ENCODE measurements around the gene TRAF3.
A peak's percentile ranks its signal among the peaks of the same experiment; 100 is the strongest.
"Not testable (repeated sequence)": the region's sequence is repeated elsewhere in the genome, so short reads cannot be mapped to it uniquely, and the experiment has no call there.

The TRAF3 gene

DNA sequence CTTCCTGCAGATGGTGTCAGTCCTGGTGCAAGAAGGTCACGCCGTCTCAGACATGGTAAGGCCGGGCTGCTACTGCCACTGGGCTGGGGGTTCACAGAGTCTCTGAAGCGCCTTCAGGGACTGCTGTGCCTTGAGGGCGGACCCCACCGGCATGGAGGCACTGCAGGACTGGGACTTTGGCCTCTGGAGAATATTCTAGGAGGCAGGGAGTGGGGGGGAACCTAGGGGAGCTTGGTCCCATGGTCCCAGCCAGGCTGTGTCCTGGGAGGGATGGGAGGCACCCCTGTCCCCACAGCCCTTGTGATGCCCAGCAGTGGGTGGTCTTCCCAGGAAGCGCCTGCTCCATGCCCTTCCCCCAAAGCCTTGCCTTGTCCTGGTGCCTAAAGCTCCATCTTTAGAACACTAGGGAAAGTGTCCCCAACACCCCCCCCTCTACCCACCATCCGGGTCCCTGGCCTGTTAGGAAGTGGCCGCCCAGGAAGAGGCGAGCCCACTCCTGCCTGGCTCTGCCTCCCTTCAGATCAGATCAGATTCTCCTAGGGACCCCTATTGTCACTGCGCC, 146.8 kb downstream of the TRAF3 start:
- DNase-seq (ENCODE audit: low spot score) = no peak

DNA sequence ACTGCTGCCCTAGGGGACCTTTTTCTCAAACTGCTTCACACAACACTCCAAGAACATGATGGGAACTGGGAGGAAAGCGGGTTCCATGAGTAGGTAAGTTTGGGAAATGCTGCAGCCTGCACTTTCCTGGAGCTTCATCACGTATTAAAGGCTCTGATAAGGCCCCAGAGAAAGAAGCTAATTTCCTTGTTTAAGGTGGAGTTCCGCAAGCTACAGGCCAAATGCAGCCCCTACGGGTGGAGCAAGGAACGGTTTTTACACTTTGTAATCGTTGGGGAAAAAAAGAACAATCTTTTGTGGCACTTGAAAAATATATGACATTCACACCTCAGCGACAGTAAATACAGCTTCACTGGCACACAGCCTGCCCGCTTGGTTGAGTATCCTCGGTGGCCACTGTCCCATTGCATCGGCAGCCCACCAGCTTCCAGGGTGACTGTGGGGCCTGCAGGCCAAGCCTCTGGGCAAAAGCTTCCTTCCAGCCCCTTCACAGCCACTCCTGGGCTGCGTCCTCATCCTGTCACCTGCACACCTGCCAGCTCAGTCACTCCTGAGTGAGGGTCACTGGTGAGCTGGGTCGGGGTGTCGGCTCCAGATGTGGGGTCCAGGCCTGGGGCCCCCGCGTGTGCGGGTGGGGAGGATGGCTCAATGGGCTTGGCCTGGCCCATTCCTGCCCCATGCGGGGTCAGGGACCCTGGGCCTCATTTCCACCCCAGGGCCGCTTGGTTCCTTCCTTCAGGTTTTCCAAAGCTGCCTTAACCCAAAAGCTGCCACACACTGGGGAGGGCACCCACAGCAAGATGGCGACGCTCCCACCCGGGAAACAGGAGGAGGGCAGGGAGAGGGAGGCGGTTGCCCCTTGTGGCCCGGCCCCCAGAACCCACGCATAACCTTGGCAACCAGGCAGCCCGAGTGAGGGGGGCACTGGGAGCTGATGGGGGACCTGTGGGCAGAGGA, 147.7 kb downstream of the TRAF3 start:
- DNase-seq (ENCODE audit: low spot score) = no peak

- no peak for DNase-seq (ENCODE audit: low spot score)
These were observed 148.4 kb downstream of the TRAF3 start for GRCh38 chr14:102925646-102926045.

DNA sequence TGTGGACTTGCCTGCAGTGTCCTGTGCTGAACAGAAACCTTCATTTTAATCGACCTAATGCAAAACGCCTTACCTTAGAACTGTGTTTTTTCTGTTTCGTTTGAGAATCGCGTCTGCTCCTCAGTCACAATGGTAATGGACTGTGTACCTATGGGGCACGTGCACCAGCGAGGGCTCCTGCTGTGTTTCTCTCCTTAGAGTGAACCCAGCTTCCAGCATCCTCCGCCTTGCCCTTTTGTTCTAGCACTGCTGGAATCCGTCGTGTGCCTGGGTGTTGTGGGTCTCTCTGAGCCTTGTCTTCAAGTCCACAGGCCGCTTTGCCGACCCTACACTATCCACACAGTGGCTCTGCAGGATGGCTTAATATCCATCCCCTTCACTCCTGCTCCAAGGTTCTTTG, 148.9 kb downstream of the TRAF3 start:
- DNase-seq (ENCODE audit: low spot score) = no peak

- DNase-seq (ENCODE audit: low spot score) = not testable (repeated sequence)
These were observed 149.6 kb downstream of the TRAF3 start for GRCh38 chr14:102926840-102927239.

GRCh38 chr14:102927346-102927877, 150.2 kb downstream of the TRAF3 start:
- no peak for DNase-seq (ENCODE audit: low spot score)

GRCh38 chr14:102927878-102928411, 150.7 kb downstream of the TRAF3 start:
- no peak for DNase-seq (ENCODE audit: low spot score)

- DNase-seq (ENCODE audit: low spot score) = peak; percentile 51
These were observed 151.4 kb downstream of the TRAF3 start for GRCh38 chr14:102928412-102929240.

GRCh38 chr14:102929241-102930137, 152.2 kb downstream of the TRAF3 start:
- DNase-seq (ENCODE audit: low spot score) = no peak

GRCh38 chr14:102930138-102930752, 153.0 kb downstream of the TRAF3 start:
- no peak for DNase-seq (ENCODE audit: low spot score)

DNA sequence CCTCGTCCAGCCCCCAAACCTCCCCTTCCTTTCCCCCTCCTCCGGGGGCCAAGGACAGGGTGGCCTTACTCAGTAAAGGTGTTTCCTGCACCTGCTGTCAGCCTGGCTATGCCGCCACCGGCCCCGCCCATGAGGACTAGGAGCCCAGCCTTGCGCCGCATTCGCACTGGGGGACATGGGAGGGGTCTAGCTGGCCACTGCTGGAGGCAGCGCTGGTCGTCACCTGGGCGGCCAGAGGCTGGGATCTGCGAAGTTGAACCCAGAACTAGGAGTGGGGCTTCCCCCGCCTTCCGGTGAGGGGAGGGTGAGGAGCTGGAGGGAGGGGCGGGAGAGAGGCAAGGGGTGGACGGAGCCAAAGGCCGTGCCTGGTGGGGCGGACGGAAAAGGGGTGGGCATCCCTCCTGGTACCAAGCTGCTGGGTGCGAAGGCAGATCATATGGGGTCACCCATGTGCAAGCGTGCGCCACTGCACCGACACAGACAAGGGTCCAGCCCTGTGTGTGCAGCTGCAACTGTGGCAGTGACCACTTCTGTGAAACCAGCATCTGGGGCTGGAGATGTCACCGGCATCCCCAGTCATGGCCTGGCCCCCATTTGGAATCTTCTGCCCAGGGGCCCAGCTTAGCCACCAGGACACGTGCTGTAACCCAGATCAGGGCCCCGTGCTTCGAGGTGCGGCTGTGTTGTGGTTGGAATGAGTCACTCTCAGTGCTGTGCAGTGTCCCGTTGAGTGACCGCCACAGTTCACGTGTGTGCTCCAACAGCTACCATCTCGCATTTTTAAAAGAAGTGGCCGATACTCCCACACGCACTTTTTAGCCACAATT, 153.7 kb downstream of the TRAF3 start:
- DNase-seq (ENCODE audit: low spot score) = no peak

- no peak for DNase-seq (ENCODE audit: low spot score)
These were observed 154.5 kb downstream of the TRAF3 start for GRCh38 chr14:102931580-102932285.

DNA sequence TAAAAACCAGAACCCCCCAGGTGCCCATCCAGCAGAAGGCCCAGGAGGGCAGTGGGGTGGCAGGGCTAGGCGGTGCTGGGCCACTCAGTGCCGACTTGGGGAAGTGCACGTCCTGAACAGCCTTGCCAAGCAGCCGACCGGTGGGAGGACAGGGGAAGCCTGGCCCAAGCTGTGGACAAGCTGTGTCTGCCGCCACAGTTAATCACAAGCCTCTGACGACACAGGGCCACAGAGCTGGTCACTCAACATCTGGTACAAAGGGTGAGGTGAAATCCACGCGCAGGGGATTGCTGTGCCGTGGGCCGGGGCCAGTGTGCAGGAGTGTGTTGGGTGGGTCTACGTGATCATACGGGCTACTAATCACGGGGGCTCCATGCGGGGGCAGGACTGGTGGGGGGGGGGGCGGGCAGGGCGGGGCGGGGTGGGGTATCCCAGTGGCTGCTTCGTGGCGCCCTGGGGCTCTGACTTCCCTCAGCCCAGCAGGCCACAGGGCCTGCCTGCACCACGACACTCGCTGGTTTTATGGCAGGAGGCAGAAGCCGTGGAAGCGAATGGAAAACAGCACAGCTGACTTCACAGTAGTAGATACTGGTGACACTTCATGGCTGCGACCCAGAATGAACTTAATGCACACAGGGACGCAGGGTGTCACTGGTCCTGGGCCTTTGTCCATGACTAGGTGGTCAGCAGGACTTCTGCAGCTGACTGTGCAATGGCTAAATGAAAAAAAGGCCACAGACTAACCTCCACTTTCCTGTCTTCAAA, 155.4 kb downstream of the TRAF3 start:
- DNase-seq (ENCODE audit: low spot score) = no peak

- DNase-seq (ENCODE audit: low spot score) = no peak
These were observed 156.5 kb downstream of the TRAF3 start for GRCh38 chr14:102933618-102934231.

DNA sequence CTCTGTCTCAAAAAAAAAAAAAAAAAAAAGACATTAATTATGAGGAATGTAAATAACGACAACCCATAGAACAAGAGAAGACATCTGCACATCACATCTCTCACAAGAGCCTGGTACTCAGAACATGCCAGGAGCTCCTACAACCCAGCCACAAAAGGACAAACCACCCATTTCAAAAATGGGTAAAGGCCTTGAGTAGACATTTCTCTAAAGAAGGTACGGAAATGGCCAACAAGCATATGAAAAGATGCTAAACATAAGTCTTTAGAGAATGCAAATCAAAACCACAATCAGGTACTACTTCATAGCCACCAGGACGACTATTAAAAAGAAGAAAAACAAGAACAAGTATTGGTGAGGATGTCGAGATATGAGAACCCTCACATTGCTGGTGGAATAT, 158.5 kb downstream of the TRAF3 start:
- DNase-seq (ENCODE audit: low spot score) = no peak

GRCh38 chr14:102937331-102938175, 160.3 kb downstream of the TRAF3 start:
- DNase-seq (ENCODE audit: low spot score) = no peak

GRCh38 chr14:102938191-102938590, 160.9 kb downstream of the TRAF3 start:
- no peak for DNase-seq (ENCODE audit: low spot score)

Measured in NAMALWA (cell line).